NT2/D1 (cell line): ENCODE results near the gene AGAP1.

Experiments used
- DNase-seq: peaks from one replicate; pipeline ENCODE4 v3.0.0-alpha.2; 2011; ENCODE audit warnings: low read depth, low spot score
- H3K27me3 ChIP-seq: 2 replicates; pipeline ENCODE4 v1.6.0; 2011; ENCODE audit warnings: mild to moderate bottlenecking; ENCODE audit not compliant: insufficient read length, insufficient read depth
- H3K36me3 ChIP-seq: 2 replicates; pipeline ENCODE4 v1.6.1; 2011; ENCODE audit warnings: mild to moderate bottlenecking, low read length, mixed read lengths; ENCODE audit not compliant: insufficient read depth, insufficient read length
- H3K4me1 ChIP-seq: 2 replicates; pipeline ENCODE4 v1.5.1; 2011; ENCODE audit not compliant: insufficient read depth, insufficient read length
- H3K4me3 ChIP-seq: 2 replicates; pipeline ENCODE4 v1.5.1; 2011; ENCODE audit warnings: low read depth; ENCODE audit not compliant: insufficient read length
- H3K9ac ChIP-seq: 2 replicates; pipeline ENCODE4 v1.6.0; 2011; ENCODE audit warnings: low read depth; ENCODE audit not compliant: insufficient read length
- H3K9me3 ChIP-seq: 2 replicates; pipeline ENCODE4 v1.5.1; 2011; ENCODE audit warnings: mild to moderate bottlenecking, low read length; ENCODE audit not compliant: insufficient read depth
- SUZ12 ChIP-seq: IDR thresholded peaks from 2 replicates; pipeline ENCODE4 v1.6.1; 2011; ENCODE audit not compliant: insufficient read length, insufficient read depth; ENCODE audit errors: extremely low read depth
- YY1 ChIP-seq: IDR thresholded peaks from 2 replicates; pipeline ENCODE4 v1.6.1; 2011; ENCODE audit not compliant: insufficient read length, insufficient read depth
- ZNF274 ChIP-seq: IDR thresholded peaks from 2 replicates; pipeline ENCODE4 v1.6.1; 2011; ENCODE audit warnings: mild to moderate bottlenecking, low read depth, low read length

Gene AGAP1

DNA sequence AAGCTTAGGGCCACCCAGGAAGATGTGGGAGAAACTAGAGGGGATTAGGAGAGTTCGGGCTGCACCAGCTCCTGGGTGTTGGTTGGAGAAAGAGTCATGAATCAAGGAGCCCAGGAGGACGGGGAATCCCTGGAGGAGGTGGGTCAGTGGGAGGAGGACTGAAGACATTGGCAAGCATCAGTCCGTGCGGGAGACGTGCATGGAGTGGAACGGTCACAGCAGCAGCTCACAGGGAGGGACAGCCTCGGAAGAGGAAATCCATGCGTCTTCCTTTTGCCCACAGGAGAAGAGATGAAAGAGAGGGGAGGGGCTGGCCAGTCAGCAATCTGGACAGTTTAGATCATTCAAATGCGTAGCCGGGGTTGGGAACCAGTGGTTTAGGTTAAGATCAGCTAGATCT is 495.7 kb downstream of the AGAP1 start:
- Histone ChIP-seq H3K9ac (no peak overlapping the region), H3K4me1 (no peaks in the 10 kb centered on the region), H3K36me3 (no peaks in the 10 kb centered on the region), H3K27me3 (no peaks in the 10 kb centered on the region), H3K9me3 (no peaks in the 10 kb centered on the region), H3K4me3 (no peak overlapping the region)
- TF ChIP-seq YY1 (no peak), ZNF274 (no peak), SUZ12 (no peak)
- no peak for DNase-seq

DNA sequence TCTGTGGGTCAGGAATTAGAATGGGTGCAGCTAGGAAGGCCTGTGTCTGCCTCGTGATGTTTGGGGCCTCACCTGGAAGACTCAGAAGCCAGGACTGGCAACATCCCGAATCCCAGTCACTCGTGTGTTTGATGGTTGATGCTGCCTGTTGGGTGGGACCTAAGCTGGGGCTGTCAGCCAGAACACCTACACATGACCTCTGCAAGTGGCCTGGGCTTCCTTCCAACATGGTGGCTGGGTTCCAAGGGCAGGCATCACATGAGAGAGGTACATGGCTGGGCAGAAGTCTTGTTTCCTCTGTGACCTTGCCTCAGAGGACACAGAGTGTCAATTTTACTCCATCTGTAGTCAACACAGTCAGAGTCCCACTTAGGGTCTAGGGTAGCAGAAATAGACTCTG is 496.5 kb downstream of the AGAP1 start:
- Histone ChIP-seq H3K36me3 (no peaks in the 10 kb centered on the region), H3K27me3 (no peaks in the 10 kb centered on the region), H3K9me3 (no peaks in the 10 kb centered on the region), H3K4me1 (no peaks in the 10 kb centered on the region), H3K9ac (no peak overlapping the region), H3K4me3 (no peak overlapping the region)
- TF ChIP-seq SUZ12 (no peak), ZNF274 (no peak), YY1 (no peak)
- DNase-seq: no peak

DNA sequence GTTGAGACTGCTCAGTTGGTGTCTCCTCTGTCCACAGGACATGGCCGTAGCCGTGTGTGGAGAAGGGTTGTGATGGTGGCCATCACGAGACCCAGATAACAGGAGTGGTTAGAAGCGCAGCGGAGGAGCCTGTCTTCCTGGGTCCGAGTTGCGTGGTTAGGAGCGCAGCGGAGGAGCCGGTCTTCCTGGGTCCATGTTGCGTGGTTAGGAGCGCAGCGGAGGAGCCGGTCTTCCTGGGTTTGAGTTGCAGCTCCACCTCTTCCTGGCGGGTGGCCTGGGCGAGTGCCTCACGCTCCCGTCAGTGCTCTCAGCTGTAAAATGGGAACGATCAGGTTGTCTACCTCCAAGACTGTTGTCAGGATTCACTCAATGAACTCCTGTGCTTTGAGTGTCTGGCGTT is 498.2 kb downstream of the AGAP1 start:
- no peaks in the 10 kb centered on the region for H3K36me3 ChIP-seq
- DNase-seq: no peak
- no peak overlapping the region for H3K4me3 ChIP-seq
- H3K9ac ChIP-seq: no peak overlapping the region
- H3K9me3 ChIP-seq: no peaks in the 10 kb centered on the region
- no peaks in the 10 kb centered on the region for H3K4me1 ChIP-seq
- no peaks in the 10 kb centered on the region for H3K27me3 ChIP-seq
- no peak for TF ChIP-seq SUZ12
- TF ChIP-seq YY1: no peak
- TF ChIP-seq ZNF274: no peak

DNA sequence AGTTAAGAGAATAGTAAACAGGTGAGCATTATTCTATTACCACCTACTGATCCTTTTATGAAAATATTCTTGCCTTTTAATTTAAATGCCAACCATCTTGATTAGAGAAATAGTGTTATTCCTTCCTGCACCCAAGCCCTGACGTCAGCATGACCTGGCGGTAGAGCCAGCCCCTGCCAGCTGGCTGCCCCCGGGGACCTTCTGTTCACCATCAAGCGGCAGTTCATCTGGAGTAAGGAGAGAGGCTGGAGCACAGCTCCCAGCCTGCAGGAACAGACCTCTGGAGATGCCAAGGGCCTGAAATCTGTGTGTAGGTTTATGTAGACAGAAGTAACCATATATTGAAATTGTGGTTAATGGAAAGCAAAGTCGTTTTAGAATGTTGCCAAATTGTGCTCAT is 502.6 kb downstream of the AGAP1 start:
- DNase-seq: no peak
- H3K9me3 ChIP-seq: no peaks in the 10 kb centered on the region
- H3K4me3 ChIP-seq: no peak overlapping the region
- TF ChIP-seq SUZ12 (no peak), YY1 (no peak), ZNF274 (no peak)
- no peaks in the 10 kb centered on the region for H3K4me1 ChIP-seq
- H3K36me3 ChIP-seq: no peaks in the 10 kb centered on the region
- H3K27me3 ChIP-seq: no peaks in the 10 kb centered on the region
- H3K9ac ChIP-seq: no peak overlapping the region

DNA sequence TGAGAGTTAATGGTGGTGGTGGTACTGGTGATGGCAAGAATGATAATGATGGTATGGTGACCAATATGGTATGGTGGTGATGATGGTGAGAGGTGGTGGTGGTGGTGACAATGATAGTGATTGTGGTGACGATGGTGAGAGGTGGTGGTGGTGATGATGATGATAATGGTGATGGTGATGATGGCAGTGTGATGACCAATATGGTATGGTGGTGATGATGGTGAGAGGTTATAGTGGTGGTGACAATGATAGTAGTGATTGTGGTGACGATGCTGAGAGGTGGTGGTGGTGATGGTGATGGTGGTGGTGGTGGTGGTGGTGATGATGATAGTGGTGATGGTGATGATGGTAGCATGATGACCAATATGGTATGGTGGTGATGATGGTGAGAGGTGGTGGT is 505.2 kb downstream of the AGAP1 start:
- H3K27me3 ChIP-seq: no peaks in the 10 kb centered on the region
- H3K36me3 ChIP-seq: no peaks in the 10 kb centered on the region
- no peak overlapping the region for H3K4me3 ChIP-seq
- no peaks in the 10 kb centered on the region for H3K4me1 ChIP-seq
- no peaks in the 10 kb centered on the region for H3K9me3 ChIP-seq
- DNase-seq: no peak
- TF ChIP-seq SUZ12 (no peak), YY1 (no peak), ZNF274 (no peak)
- no peak overlapping the region for H3K9ac ChIP-seq

DNA sequence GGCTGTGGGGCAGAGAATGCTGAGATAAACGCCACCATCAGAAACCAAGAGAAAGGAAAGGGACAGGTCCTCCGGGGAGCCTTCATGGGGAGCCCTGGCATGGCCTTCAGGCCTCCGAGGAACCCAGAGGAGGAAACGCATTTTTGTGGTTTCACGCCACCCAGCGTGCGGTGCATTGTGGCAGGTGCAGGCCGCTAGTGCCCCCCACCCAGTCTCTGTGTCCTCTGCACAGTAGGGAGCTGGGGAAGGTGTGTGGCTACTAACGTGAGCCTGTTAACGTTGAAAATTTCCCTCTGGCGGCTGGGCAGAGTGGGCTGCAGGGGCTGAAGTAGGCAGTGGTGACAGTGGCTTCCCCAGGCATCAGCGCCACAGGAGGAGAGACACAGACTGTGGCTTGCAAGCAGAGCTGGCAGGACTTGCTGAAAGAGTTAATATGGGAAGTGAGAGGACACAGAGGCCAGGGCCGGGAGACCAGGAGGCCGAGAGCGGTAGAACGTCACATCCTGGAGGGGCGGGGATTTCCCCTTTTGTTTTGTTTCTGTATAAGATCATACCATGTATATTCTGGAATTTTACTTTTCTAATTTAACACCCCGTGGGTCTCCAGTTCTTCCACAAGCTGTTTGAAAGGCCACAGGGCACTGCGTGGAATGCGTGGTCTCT is 507.5 kb downstream of the AGAP1 start:
- H3K9ac ChIP-seq: no peak overlapping the region
- TF ChIP-seq ZNF274 (no peak), SUZ12 (no peak), YY1 (no peak)
- no peaks in the 10 kb centered on the region for H3K4me1 ChIP-seq

DNA sequence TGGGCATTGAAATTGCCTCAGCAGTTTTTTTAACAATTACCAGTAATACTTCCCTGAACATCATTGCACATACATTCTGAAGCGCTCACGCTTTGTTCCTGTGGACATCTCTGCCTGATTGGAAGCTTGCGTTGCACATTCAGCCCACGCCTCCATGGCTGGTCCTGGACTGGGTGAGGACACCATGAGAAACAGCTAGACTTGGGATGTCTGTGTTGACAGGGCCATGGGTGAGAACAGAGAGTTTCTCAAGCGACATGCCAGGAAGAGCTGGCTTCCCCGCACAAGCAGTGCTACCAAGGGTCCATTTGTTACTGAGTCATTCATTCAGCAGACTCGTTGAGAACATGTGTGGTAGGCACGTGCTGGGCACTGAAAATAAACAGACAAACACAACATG is 508.0 kb downstream of the AGAP1 start:
- no peaks in the 10 kb centered on the region for H3K27me3 ChIP-seq
- TF ChIP-seq SUZ12 (no peak), ZNF274 (no peak), YY1 (no peak)
- H3K36me3 ChIP-seq: no peaks in the 10 kb centered on the region
- no peaks in the 10 kb centered on the region for H3K4me1 ChIP-seq
- no peak overlapping the region for H3K4me3 ChIP-seq
- no peaks in the 10 kb centered on the region for H3K9me3 ChIP-seq
- no peak overlapping the region for H3K9ac ChIP-seq
- no peak for DNase-seq

More for the DNA sequence above, 507.5 kb downstream of the AGAP1 start:
- no peak for DNase-seq
- H3K9me3 ChIP-seq: no peaks in the 10 kb centered on the region
- H3K36me3 ChIP-seq: no peaks in the 10 kb centered on the region
- no peaks in the 10 kb centered on the region for H3K27me3 ChIP-seq
- H3K4me3 ChIP-seq: no peak overlapping the region
